IPS-15b (cell line): ENCODE measurements around the gene FOLR3.

Experiments
- H3K27me3 ChIP-seq: one replicate; pipeline ENCODE4 v1.6.1; 2013; ENCODE audit warnings: low read length; ENCODE audit not compliant: control insufficient read depth, insufficient read depth
- H3K36me3 ChIP-seq: one replicate; pipeline ENCODE4 v1.6.1; 2013; ENCODE audit warnings: low read length; ENCODE audit not compliant: control insufficient read depth, insufficient read depth
- H3K4me1 ChIP-seq: one replicate; pipeline ENCODE4 v1.6.1; 2013; ENCODE audit warnings: mild to moderate bottlenecking, low read length; ENCODE audit not compliant: control insufficient read depth, insufficient read depth
- H3K4me3 ChIP-seq: one replicate; pipeline ENCODE4 v1.5.1; 2013; ENCODE audit warnings: low read depth, low read length
- H3K9ac ChIP-seq: one replicate; pipeline ENCODE4 v1.6.1; 2013; ENCODE audit warnings: low read depth, mild to moderate bottlenecking, low read length
- H3K9me3 ChIP-seq: one replicate; pipeline ENCODE4 v1.6.1; 2013; ENCODE audit warnings: mild to moderate bottlenecking, low read length; ENCODE audit not compliant: control insufficient read depth, insufficient read depth

Gene FOLR3

GRCh38 chr11:72111300-72112142 is 24.0 kb upstream of the FOLR3 start:
- H3K36me3 ChIP-seq: peaks cover 2% of the 10 kb centered on the region
- H3K27me3 ChIP-seq: no peaks in the 10 kb centered on the region
- peaks cover 6% of the 10 kb centered on the region for H3K4me1 ChIP-seq
- H3K9me3 ChIP-seq: no peaks in the 10 kb centered on the region
- peak overlapping the region; percentile 70 for H3K9ac ChIP-seq
- peak overlapping the region; percentile 81 for H3K4me3 ChIP-seq

GRCh38 chr11:72112143-72112977 is 23.2 kb upstream of the FOLR3 start, which contains the start of gene ANAPC15:
TSS of gene ANAPC15 (minus strand) at chr11:72112695. CDS start at chr11:72111276, 1,419 bp downstream.
- peak within 1 kb of the TSS; percentile 81 for H3K4me3 ChIP-seq
- peaks cover 6% of the 10 kb centered on the region for H3K4me1 ChIP-seq
- H3K9ac ChIP-seq: peak within 1 kb of the TSS; percentile 99
- H3K36me3 ChIP-seq: peaks cover 2% of the 10 kb centered on the region
- no peaks in the 10 kb centered on the region for H3K9me3 ChIP-seq
- no peaks in the 10 kb centered on the region for H3K27me3 ChIP-seq

GRCh38 chr11:72112978-72113808 is 22.3 kb upstream of the FOLR3 start:
- peaks cover 2% of the 10 kb centered on the region for H3K36me3 ChIP-seq

GRCh38 chr11:72114570-72114969 is 21.0 kb upstream of the FOLR3 start:
- Histone ChIP-seq H3K9me3 (no peaks in the 10 kb centered on the region), H3K4me1 (peaks cover 6% of the 10 kb centered on the region), H3K27me3 (no peaks in the 10 kb centered on the region), H3K36me3 (peaks cover 2% of the 10 kb centered on the region), H3K4me3 (no peak overlapping the region), H3K9ac (no peak overlapping the region)

More at GRCh38 chr11:72112978-72113808, 22.3 kb upstream of the FOLR3 start:
- H3K27me3 ChIP-seq: no peaks in the 10 kb centered on the region
- H3K9me3 ChIP-seq: no peaks in the 10 kb centered on the region
- H3K9ac ChIP-seq: peak overlapping the region; percentile 99
- peak overlapping the region; percentile 81 for H3K4me3 ChIP-seq
- H3K4me1 ChIP-seq: peaks cover 6% of the 10 kb centered on the region

GRCh38 chr11:72116019-72116755 is 19.3 kb upstream of the FOLR3 start:
- Histone ChIP-seq H3K9ac (no peak overlapping the region), H3K27me3 (no peaks in the 10 kb centered on the region), H3K9me3 (no peaks in the 10 kb centered on the region), H3K4me3 (no peak overlapping the region), H3K4me1 (peaks cover 6% of the 10 kb centered on the region), H3K36me3 (no peaks in the 10 kb centered on the region)

- Histone ChIP-seq H3K9ac (no peak overlapping the region), H3K4me1 (no peaks in the 10 kb centered on the region), H3K36me3 (no peaks in the 10 kb centered on the region), H3K27me3 (no peaks in the 10 kb centered on the region), H3K4me3 (no peak overlapping the region), H3K9me3 (no peaks in the 10 kb centered on the region)
Measured at GRCh38 chr11:72119198-72119597, 16.3 kb upstream of the FOLR3 start.

GRCh38 chr11:72120930-72121329 is 14.6 kb upstream of the FOLR3 start:
- Histone ChIP-seq H3K27me3 (no peaks in the 10 kb centered on the region), H3K4me3 (no peak overlapping the region), H3K9ac (no peak overlapping the region), H3K36me3 (no peaks in the 10 kb centered on the region), H3K4me1 (no peaks in the 10 kb centered on the region), H3K9me3 (no peaks in the 10 kb centered on the region)

- H3K4me1 ChIP-seq: no peaks in the 10 kb centered on the region
- H3K9me3 ChIP-seq: no peaks in the 10 kb centered on the region
- no peaks in the 10 kb centered on the region for H3K27me3 ChIP-seq
- no peaks in the 10 kb centered on the region for H3K36me3 ChIP-seq
- no peak overlapping the region for H3K9ac ChIP-seq
- H3K4me3 ChIP-seq: no peak overlapping the region
Measured at GRCh38 chr11:72122607-72123006, 12.9 kb upstream of the FOLR3 start.

- Histone ChIP-seq H3K4me3 (no peak overlapping the region), H3K4me1 (no peaks in the 10 kb centered on the region), H3K9ac (no peak overlapping the region), H3K36me3 (no peaks in the 10 kb centered on the region), H3K9me3 (peaks cover 3% of the 10 kb centered on the region), H3K27me3 (no peaks in the 10 kb centered on the region)
Measured at GRCh38 chr11:72123117-72123653, 12.3 kb upstream of the FOLR3 start.

- Histone ChIP-seq H3K4me3 (no peak overlapping the region), H3K27me3 (no peaks in the 10 kb centered on the region), H3K36me3 (no peaks in the 10 kb centered on the region), H3K9me3 (peaks cover 5% of the 10 kb centered on the region), H3K4me1 (no peaks in the 10 kb centered on the region), H3K9ac (no peak overlapping the region)
Measured at GRCh38 chr11:72124046-72124445, 11.5 kb upstream of the FOLR3 start.
